HG03520 (cell line): Measurements from ENCODE around the gene CPS1.

Experiments used
- ATAC-seq: cut with Tn5 transposase; IDR thresholded peaks from one replicate; pipeline ENCODE4 v1.9.1; 2021; ENCODE audit warnings: mild to moderate bottlenecking, moderate library complexity; ENCODE audit not compliant: unreplicated experiment

The CPS1 gene

DNA sequence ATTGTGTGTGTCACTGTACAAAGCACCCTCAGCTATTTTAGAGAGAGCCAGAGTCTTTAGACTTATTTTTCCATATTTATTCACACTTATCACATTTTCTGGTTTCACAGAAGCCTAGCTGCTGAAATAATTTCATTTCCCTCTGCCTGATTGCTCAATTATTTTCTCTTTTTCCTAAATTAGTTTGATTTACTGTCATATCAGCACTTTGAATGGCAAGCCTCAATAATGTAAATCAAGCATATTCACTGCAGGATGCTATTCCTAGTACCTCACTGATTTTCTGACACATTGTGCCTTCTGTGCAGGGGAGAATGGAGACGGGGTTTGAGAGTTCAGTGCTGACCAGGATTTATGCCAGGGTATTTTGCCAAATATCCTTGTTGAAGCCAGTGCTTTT, 48.3 kb downstream of the CPS1 start:
- no peak for ATAC-seq

DNA sequence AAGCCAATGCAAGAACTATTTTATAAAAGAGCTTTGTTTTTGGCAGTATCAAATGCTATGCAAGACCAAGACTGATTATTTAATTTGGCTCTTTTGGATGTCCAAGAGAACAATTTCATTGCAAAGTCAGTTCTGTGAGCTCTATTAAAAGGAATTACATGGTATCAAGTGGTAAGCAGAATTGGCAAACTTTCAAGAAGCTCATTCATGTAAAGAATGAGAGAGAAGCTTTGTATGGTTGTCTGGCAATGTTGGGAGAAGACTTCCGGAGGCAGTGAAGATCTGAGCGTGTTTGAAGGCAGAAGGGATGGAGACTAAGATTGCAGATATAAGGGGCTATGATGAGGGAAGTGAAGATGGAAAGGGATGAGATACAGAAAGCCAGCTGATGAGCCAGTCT, 49.6 kb downstream of the CPS1 start:
- no peak for ATAC-seq

DNA sequence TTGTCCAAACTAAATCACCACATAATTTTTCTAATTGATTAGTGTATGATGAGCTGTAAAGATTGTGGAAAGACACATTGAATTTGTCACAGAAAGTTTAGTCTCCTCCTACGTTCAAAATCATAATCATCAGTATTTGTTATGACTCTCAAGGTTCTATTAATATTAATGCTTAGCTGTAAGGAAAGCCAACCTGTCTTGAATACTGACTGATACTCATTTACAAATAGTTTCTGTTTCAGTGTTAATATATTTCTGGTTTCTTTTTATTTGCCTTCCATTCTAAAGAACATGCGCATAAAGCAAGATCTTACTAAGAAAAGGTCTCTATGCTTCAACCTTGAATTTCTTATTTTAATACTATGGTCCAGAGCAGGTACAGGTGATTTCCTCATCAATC, 55.1 kb downstream of the CPS1 start:
- peak; percentile 66 for ATAC-seq

DNA sequence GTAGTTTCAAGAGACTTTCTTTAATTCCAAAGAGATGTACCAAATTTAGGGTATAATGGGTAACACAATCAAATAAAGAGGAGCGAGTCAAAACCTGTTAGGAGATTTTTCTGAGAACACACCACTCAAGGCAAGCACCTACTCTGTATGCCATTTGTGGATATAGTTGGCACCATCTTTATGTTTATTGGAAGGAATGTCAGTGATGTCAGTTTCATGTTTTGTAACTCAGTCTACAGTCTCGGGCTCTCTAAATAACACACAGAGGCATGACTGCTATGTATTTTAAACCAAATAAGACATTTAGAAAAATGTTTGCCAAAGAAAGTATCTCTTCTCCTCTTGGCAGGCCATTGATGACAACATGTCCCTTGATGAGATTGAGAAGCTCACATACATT, 59.7 kb downstream of the CPS1 start:
- ATAC-seq = no peak

DNA sequence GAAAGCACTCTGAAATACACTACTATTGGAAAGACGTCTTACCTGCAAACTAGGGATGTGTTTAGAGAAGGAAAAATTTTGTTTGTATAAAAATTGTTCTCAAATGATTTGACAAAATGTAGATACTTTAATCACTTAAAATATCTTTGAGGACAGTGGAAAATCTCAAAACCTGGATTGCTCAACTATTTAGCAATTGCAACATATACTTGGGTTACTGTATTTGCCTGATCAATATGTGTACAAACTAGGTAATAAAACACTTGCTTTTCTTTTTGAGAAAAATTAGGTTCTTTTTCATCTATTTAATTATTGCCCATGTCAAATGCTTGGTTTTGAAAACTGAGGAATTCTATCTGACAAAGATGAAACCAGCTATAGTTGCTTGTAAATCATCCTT, 60.9 kb downstream of the CPS1 start:
- ATAC-seq = no peak

DNA sequence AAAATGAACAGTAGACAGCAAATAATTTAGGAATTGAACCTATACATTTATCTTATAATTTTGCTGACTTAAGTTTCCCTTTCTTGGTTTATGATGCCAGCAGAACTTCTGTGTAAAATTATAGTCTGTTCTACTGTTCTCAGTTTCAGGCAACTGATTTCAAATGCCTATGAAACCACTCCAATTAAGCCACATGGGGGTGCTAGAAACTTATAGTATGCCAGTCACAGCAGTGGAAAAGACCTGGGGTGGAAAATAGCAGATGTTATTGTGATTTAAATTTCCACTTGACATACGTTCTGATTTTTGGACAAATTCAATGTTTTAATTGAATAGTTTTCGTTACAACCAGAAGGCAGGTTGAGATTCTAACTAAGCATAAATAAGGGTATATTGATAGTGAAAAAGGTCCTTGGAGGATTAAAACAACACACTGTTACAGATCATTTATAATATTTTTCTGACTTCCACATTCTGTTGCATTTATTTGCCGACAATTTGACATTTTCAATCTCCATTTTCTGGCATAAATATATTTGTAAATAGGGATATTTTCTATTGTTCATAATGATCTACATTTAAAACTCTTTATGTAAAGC, 61.4 kb downstream of the CPS1 start:
- peak; percentile 81 for ATAC-seq

DNA sequence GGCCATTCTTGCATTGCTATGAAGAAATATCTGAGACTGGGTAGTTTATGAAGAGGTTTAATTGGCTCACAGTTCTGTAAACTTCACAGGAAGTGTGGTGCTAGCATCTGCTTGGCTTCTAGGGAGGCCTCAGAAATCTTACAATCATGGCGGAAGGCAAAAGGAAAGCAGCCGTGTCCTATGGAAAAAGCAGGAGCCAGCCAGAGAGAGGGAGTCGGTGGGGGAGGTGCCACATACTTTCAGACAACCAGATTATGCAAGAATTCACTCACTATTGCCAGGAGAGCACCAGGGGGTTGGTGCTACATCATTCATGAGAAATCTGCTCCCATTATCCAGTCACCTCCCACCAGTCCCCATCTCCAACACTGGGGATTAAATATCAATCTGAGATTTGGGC, 64.1 kb downstream of the CPS1 start:
- ATAC-seq = no peak

DNA sequence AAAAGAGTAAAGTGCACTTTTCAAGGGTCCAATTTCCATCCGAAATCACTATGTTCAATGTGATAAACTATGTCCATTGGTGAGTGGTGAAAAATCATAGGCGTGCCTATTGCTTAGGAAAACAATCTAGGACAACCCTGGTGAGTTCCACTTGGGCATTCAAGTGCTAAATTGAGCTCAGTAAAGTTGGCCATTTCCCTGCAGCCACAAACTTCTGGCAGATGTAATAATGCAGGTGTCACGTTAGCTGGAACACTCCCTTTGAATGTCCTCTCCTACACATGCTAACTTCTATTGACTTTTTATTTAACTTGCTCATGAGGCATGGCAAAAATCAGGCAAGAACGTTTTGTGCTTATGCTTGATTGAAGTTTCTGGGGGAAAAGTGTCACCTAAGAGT, 67.1 kb downstream of the CPS1 start:
- no peak for ATAC-seq

DNA sequence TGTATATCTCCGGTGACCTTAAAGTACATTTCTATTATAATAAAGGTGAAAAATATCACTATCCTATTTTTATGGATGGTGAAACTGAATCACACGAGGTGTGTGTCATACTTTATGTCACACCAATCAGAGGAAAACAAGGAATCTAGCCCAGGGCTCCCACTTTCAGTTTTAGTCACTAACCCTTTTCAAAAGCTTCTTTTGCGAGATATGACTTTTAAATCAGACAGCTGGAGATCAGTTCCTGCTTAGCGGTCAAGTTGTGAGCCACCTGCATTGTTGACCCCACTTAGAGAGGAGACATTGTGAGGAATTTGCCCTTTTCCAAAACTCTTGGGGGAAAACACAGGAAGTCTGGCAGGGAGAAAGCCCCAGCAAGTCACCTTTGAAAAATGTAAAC, 70.5 kb downstream of the CPS1 start:
- peak; percentile 60 for ATAC-seq

DNA sequence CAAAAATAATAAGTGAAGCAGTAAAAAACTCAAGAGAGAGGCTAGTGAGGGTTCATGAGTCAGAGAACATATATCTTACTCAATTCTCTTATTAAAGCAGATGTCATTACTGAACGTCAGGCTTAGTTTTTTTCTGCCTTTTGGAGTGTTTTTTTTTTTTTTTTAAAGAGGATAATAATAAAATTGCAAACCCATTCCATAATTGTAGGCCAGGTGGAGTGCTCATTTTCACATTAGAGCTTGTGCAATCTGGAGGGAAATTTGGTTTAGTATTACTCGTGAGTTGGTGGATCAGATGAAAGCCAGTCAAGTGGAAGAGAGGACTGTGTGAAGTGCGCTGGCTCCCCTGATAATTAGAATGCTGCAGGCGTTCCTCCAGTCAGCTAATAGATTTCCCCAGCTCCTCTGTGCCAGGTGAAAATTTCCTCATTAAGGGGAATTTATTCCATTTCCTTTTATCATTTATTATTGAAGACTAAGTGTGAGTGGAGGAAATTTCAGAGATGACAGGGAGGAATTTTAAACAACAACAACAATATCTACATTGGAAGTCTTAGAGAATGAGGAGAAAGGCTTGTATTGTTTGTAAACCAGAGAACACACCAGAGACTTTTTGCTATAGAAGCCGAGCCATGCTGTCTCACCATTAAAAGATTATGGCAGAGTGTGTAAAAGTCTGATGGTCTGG, 74.6 kb downstream of the CPS1 start:
- no peak for ATAC-seq

DNA sequence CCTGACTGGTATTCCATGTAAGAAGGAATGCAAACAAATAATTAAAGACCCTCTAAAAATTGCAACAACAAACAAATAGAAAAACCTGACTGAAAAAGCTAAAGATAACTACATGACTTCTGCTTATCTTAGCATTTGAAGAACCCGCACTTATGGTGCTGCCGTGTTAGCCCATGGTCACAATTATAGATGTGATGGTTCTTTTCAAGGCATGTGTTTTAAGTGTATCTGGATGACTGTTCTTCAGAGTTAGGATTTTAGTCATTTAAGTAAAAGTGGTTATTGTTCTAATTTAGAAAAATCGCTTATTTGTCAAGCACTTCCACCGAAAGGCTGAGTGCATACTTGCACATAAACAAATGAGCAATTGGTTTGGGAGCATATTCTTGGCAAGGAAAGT, 77.3 kb downstream of the CPS1 start:
- peak; percentile 59 for ATAC-seq

DNA sequence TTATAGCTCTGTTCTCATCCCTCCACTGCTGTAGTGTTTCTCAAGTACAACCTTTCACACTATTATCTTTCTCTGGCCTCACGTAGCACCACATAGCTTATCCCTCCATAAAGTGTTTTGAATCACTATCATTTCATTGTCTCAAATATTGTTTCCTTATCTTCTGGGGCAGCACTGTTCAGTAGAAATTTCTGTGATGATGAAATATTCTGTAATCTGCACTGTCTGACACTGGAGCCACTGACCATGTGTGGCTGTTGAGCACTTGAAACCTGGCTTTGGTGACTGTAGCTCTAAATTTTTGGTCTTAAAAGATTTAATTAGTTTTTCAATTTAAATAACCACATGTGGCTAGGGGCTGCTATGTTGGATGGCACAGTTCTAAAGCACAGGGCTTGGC, 78.9 kb downstream of the CPS1 start:
- ATAC-seq = no peak

DNA sequence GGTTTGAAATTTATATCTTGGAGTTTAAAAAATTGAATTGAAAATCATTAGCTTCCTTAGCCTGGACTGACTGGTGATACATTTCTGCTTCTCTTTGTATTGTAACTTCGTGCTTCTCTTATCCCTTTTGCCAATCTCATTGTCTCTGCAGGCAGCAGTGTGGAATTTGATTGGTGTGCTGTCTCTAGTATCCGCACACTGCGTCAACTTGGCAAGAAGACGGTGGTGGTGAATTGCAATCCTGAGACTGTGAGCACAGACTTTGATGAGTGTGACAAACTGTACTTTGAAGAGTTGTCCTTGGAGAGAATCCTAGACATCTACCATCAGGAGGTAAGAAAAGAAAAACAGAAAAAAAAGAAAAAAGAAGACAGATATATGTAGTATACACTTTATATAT, 85.9 kb downstream of the CPS1 start:
- ATAC-seq = no peak

DNA sequence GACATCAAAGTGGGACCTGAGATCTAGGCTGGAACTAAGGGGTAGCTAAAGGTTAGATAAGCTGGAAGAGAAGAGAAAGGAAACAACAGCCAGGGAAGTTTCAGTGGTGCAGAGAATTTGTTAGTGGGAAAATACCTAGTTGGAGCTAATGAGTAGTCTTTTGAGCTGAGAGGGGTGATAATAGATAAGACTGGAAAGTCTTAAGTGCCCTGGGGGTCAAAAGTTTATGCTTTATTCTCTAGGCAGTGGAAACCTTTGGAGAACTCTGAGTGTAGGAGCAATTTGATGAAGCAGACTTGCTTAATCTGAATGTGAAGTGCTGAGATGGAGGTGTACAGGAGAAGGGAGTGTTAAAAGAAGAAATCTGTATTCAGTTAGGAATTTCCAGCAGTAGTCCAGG, 90.8 kb downstream of the CPS1 start:
- no peak for ATAC-seq

DNA sequence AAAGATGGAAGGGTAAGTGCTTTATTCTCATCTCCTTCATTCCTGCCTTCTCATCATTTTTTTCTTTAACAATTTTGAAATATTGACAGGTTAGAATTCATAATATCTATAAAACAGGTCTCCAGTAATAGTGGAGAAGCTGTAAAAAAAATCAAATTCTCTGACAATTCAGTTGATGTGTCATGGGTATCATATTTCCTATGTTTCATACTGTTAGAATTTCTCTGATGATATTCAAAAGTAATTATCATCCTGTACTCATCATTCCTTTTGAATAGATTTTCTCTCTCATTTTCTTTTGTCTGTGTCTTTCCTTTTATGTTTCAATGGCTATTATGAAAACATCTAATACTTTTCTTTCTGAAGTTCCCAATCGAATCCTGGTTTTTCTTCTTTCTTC, 97.7 kb downstream of the CPS1 start:
- ATAC-seq = no peak

DNA sequence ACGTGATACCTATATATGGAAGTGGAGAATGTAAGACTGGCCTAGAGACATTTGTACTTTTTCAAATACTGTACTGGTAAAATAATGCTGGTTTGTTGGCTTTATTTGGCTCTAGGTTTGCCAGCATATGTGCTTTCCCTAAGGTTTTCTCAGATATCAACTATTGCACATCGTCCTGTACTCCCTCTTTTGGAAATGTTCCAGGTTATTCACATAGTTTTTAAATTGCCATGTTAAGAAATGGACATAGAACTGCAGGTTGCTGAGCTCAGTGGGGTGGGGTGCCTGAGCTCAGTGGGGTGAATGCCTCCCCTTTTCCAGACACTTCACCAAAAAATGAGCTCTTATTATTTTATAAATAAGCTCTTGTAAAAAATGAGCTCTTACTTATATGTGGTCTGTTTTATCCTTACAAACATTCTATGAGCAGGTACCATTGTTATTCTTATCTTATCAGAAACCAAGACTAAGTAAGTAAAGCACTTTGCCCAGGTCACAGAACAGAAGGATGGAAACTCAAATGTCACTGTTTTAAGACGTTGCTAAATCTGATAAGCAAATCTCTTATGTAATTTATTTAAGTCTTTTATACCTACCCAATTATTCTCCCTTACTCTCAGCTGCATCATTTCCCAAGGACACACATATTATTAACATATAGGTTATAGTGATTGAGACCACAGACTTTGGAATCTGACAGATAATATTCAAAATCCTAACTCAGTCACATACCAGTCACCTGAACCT, 99.0 kb downstream of the CPS1 start:
- no peak for ATAC-seq

DNA sequence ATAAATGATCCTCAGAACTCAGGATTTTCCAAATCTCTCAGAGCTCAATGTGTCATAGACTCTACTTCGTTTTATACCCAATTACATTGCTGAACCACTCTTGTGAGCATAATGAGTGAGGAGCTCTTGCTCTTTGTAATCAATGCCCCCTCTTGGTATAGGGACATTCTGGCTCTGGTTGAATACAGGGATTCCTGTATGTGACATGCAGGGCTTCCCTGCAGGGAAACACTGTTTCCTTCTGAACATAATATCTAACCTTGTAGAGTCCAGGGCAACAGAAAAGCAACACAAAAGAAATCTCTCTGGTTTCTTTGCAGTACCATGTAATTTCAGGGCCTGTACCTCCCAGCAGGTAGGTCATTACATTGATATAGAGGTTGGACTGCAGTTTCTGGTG, 101.5 kb downstream of the CPS1 start:
- ATAC-seq = no peak

DNA sequence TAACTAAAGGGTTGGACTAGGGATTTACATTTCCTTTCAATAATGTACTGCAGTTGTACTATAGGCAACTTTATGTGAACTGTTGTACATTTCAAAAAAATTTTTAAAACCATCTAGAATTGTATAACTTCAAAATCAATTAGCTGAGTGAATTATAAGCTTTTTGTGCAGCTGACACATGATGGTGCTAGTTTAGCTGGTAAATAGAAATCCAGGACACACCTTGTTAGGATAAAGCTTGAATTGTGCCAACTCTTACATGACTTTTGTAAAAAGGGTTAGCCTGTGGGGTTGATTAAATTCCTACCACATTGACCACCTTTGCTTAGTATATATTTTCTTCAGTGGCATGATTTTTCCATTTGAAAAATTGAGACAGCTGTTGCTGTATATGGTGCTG, 104.4 kb downstream of the CPS1 start:
- ATAC-seq = no peak

DNA sequence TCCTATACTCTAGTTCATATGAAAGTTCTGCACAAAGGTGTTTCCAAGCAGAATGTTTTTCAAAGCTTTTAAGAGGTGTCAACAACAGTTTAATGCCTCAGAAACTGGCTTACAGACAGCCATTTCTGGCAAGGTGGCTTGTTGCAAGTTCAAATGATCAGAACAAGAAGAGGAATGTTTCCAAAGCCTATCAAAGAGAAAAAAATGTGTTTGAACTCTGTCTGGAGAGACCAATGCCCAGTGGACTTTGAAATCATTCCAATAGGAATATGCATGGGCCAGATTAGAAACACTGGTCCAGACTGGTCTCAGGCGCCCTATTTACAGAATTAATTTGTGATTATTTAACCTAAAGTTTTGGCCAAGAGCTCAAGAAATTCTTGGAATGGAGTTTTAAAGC, 106.2 kb downstream of the CPS1 start:
- no peak for ATAC-seq

DNA sequence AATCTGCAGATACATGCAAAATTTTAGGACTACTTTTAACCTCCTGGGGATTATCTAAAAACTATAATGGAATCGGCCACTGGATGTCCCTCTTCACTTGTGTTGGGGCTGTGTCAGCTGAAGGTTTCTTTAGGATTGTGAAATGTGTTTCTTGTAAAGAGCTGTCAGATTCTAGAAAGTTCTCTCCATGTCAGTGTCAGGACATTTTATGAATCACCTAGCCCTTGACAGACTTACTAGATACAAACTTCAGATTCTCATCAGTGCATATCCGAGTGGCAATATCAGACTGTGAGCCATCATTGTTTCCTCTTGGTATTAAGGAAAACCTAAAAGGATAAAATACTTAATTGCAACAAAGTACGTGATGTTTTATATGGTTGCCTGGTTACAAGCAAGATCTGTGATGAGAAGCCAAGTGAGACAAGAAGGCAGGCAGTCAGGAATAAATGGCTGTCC, 107.3 kb downstream of the CPS1 start:
- ATAC-seq = no peak

DNA sequence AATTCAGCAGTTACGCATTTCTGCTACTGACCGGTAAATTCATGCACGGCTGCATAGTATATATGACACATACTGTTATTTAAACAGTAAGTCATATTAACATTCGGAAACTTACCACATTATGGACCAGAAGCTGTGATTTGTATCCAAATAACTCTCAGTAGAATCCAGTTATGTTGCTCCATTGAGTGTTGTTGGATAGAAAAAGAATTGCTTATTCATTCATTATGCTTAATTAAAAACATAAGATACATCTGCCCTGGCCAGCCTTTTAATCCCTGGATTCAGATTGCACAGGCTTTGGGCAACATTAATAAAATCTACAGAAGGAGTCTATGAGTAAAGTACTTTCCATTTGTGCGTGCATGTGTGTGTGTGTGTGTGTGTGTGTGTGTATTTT, 111.3 kb downstream of the CPS1 start:
- no peak for ATAC-seq

DNA sequence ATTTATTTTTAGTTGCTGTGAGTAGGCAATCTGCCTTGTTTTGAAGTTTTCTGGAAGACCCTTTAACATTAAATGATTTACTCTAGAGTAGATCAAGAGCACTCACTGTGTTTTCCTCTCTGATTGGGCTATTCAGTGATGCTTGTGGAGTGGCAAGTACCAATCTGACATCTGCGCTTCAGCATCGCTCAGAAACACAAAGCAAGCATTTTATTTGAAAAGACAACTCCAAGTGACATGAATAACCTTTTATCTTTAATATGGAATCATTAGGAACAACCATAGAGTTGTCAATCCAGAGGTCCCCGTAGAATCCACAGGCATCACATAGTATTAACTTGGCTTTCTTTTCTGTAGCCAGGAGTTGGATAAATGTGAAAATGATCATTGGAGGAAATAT, 114.7 kb downstream of the CPS1 start:
- no peak for ATAC-seq
